SK-N-SH (cell line): ENCODE measurements around the gene SNTG2.

Source experiments
- EZH2phosphoT487 ChIP-seq: fragments of 200-600 bp; sonication (generic); IDR thresholded peaks from 2 replicates; pipeline ENCODE4 v1.6.1; 2017; ENCODE audit warnings: low read depth, mixed run types, mild to moderate bottlenecking, antibody characterized with exemption, moderate library complexity, borderline replicate concordance
- POLR2AphosphoS5 ChIP-seq: IDR thresholded peaks from 2 replicates; pipeline ENCODE4 v1.6.1; 2012; ENCODE audit warnings: low read depth, low read length
- RCOR1 ChIP-seq: fragments of 150-350 bp; IDR thresholded peaks from 2 replicates; pipeline ENCODE4 v1.6.1; 2017; ENCODE audit warnings: antibody characterized with exemption, low read length
- SIN3A ChIP-seq: IDR thresholded peaks from 2 replicates; pipeline ENCODE4 v1.6.1; 2012; ENCODE audit warnings: low read depth, mild to moderate bottlenecking, low read length, moderate library complexity, borderline replicate concordance
- SMC3 ChIP-seq: IDR thresholded peaks from 2 replicates; pipeline ENCODE4 v1.6.1; 2012; ENCODE audit warnings: low read depth, low read length, improper control_type of control experiment
- YY1 ChIP-seq: IDR thresholded peaks from 2 replicates; pipeline ENCODE4 v1.4.0; 2012; ENCODE audit warnings: low read depth, mild to moderate bottlenecking
- TF ChIP-seq, protein P1 (sequence below): fragments of 200-600 bp; sonication (generic); IDR thresholded peaks from 2 replicates; pipeline ENCODE4 v1.6.1; 2017; ENCODE audit warnings: antibody characterized with exemption, mild to moderate bottlenecking, moderate library complexity
- TF ChIP-seq, protein P2 (sequence below): IDR thresholded peaks from 2 replicates; pipeline ENCODE4 v1.4.0; 2012; ENCODE audit warnings: low read depth
- TF ChIP-seq, protein P3 (sequence below): fragments of 150-350 bp; IDR thresholded peaks from 2 replicates; pipeline ENCODE4 v1.6.1; 2016; ENCODE audit warnings: mild to moderate bottlenecking, low read depth, low read length
- TF ChIP-seq, protein P4 (sequence below): IDR thresholded peaks from 2 replicates; pipeline ENCODE4; 2012

DNA sequence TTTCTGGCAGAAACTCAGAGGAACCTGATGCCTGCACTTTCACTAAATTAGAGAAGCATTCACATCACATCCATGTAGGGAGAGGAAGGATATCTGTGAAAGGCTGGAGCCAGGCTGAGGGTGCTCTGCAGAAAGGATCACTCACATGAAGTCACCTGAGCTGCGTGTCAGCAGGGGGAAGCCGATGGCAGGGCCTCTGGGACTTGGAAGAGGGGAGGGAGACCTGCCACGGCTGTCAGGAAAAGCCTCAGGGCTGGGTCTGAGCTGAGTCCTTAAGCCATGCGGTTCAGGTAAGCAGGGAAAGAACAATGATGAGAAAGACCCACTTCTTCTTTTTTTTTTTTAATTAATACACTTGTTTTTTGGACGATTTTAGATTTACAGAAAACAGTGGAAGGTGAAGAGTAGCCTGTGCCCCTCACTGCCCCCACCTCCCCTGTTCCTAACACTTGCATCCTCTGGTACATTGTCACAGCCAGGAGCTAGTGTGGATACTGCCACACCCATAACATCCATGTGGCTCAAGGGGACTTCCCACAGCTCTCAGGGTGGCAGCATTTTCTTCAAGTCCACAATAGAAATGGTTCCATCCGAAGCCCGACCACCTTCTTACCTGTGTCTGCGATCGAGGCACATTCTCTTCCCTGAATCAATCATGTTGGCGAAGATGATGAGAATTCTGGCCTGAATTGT, 306.1 kb downstream of the SNTG2 start:
- TF ChIP-seq, protein P1, sequence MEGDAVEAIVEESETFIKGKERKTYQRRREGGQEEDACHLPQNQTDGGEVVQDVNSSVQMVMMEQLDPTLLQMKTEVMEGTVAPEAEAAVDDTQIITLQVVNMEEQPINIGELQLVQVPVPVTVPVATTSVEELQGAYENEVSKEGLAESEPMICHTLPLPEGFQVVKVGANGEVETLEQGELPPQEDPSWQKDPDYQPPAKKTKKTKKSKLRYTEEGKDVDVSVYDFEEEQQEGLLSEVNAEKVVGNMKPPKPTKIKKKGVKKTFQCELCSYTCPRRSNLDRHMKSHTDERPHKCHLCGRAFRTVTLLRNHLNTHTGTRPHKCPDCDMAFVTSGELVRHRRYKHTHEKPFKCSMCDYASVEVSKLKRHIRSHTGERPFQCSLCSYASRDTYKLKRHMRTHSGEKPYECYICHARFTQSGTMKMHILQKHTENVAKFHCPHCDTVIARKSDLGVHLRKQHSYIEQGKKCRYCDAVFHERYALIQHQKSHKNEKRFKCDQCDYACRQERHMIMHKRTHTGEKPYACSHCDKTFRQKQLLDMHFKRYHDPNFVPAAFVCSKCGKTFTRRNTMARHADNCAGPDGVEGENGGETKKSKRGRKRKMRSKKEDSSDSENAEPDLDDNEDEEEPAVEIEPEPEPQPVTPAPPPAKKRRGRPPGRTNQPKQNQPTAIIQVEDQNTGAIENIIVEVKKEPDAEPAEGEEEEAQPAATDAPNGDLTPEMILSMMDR = no peak
- TF ChIP-seq SIN3A = no peak
- TF ChIP-seq POLR2AphosphoS5 = no peak
- no peak for TF ChIP-seq YY1
- TF ChIP-seq, protein P2, sequence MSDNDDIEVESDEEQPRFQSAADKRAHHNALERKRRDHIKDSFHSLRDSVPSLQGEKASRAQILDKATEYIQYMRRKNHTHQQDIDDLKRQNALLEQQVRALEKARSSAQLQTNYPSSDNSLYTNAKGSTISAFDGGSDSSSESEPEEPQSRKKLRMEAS = no peak
- no peak for TF ChIP-seq SMC3
- TF ChIP-seq, protein P3, sequence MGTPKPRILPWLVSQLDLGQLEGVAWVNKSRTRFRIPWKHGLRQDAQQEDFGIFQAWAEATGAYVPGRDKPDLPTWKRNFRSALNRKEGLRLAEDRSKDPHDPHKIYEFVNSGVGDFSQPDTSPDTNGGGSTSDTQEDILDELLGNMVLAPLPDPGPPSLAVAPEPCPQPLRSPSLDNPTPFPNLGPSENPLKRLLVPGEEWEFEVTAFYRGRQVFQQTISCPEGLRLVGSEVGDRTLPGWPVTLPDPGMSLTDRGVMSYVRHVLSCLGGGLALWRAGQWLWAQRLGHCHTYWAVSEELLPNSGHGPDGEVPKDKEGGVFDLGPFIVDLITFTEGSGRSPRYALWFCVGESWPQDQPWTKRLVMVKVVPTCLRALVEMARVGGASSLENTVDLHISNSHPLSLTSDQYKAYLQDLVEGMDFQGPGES = no peak
- TF ChIP-seq, protein P4, sequence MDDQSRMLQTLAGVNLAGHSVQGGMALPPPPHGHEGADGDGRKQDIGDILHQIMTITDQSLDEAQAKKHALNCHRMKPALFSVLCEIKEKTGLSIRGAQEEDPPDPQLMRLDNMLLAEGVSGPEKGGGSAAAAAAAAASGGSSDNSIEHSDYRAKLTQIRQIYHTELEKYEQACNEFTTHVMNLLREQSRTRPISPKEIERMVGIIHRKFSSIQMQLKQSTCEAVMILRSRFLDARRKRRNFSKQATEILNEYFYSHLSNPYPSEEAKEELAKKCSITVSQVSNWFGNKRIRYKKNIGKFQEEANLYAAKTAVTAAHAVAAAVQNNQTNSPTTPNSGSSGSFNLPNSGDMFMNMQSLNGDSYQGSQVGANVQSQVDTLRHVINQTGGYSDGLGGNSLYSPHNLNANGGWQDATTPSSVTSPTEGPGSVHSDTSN = no peak
- no peak for TF ChIP-seq EZH2phosphoT487
- no peak for TF ChIP-seq RCOR1
